ENCODE data around the gene ROS1.

ROS1 gene

GRCh38 chr6:117440706-117441525 lies 15.2 kb upstream of the ROS1 start:
- H3K27ac ChIP-seq (ENCODE audit: low read length): no peak overlapping the region
- no peak overlapping the region for H3K9ac ChIP-seq (ENCODE audit: low read length)
- H3K27me3 ChIP-seq (ENCODE audit: low read depth, low read length): no peaks in the 10 kb centered on the region
- H3K79me2 ChIP-seq (ENCODE audit: low read length): no peaks in the 10 kb centered on the region
- TF ChIP-seq EZH2phosphoT487 (IDR thresholded peaks at IDR 0.05; ENCODE audit: low read depth): no peak
- TF ChIP-seq, protein P1, sequence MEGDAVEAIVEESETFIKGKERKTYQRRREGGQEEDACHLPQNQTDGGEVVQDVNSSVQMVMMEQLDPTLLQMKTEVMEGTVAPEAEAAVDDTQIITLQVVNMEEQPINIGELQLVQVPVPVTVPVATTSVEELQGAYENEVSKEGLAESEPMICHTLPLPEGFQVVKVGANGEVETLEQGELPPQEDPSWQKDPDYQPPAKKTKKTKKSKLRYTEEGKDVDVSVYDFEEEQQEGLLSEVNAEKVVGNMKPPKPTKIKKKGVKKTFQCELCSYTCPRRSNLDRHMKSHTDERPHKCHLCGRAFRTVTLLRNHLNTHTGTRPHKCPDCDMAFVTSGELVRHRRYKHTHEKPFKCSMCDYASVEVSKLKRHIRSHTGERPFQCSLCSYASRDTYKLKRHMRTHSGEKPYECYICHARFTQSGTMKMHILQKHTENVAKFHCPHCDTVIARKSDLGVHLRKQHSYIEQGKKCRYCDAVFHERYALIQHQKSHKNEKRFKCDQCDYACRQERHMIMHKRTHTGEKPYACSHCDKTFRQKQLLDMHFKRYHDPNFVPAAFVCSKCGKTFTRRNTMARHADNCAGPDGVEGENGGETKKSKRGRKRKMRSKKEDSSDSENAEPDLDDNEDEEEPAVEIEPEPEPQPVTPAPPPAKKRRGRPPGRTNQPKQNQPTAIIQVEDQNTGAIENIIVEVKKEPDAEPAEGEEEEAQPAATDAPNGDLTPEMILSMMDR (IDR thresholded peaks at IDR 0.05; ENCODE audit: low read depth, low read length): no peak
- H3K36me3 ChIP-seq (replicated peaks; ENCODE audit: low read depth, low read length): no peaks in the 10 kb centered on the region
- 0 out of 2 replicates have a peak, but pooled peaks cover 2% of the 10 kb centered on the region for H3K4me1 ChIP-seq (ENCODE audit: low read length)
- H2AFZ ChIP-seq (ENCODE audit: low read depth, low read length): no peak overlapping the region
- H4K20me1 ChIP-seq (ENCODE audit: insufficient read depth, low read length): no peaks in the 10 kb centered on the region
- H3K4me2 ChIP-seq (ENCODE audit: low read length): no peak overlapping the region
- H3K9me3 ChIP-seq (ENCODE audit: insufficient read depth, low read length): no peaks in the 10 kb centered on the region
- H3K4me3 ChIP-seq (ENCODE audit: low read length): no peak overlapping the region

DNA sequence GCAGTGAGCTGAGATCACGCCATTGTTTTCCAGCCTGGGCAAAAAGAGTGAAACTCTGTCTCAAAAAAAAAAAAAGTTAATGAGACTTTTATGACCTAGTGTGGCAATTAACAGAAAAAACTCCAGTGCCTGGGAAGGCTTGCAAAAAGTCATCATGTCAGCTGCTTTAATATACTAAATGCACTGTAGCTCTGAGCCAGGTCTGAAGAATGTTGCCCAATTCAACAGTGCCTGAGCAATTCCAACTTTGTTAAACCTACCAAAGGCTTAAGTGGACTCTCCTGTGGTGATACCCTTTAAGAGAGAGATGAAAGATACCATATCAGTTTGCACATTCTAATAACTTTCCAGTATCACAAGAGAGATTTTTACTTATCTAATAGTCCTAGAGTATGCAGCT lies 6.5 kb upstream of the ROS1 start:
- Histone ChIP-seq H3K4me3 (ENCODE audit: low read length) (no peak overlapping the region), H3K79me2 (ENCODE audit: low read length) (no peaks in the 10 kb centered on the region), H2AFZ (ENCODE audit: low read depth, low read length) (no peak overlapping the region), H3K4me1 (ENCODE audit: low read length) (no peaks in the 10 kb centered on the region), H3K36me3 (replicated peaks; ENCODE audit: low read depth, low read length) (no peaks in the 10 kb centered on the region), H3K9me3 (ENCODE audit: insufficient read depth, low read length) (no peaks in the 10 kb centered on the region), H4K20me1 (ENCODE audit: insufficient read depth, low read length) (no peaks in the 10 kb centered on the region), H3K27ac (ENCODE audit: low read length) (no peak overlapping the region), H3K27me3 (ENCODE audit: low read depth, low read length) (no peaks in the 10 kb centered on the region), H3K4me2 (ENCODE audit: low read length) (no peak overlapping the region), H3K9ac (ENCODE audit: low read length) (no peak overlapping the region)
- TF ChIP-seq EZH2phosphoT487 (IDR thresholded peaks at IDR 0.05; ENCODE audit: low read depth): no peak
- TF ChIP-seq, protein P1 (IDR thresholded peaks at IDR 0.05; ENCODE audit: low read depth, low read length): no peak

DNA sequence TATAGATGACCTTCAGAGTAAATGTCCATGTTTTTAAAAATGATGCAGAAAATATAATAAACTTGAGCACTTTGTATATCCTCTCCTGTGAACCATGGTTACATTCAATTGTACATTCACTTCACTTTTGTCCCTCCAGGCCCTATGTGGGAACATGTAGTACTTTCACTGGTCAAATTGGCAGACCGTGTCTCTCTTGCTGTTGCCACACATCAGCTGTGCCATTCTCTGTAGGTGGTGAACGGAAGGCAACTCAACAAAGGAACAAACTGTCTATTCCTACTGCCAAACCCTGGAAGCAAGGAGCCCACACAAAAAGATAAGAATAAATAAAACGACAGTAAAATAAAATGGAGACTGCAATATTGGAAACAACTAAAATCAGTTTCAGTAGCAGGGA lies 2.0 kb downstream of the ROS1 start:
- no peak overlapping the region for H3K9ac ChIP-seq (ENCODE audit: low read length)
- no peaks in the 10 kb centered on the region for H3K4me1 ChIP-seq (ENCODE audit: low read length)
- H3K27me3 ChIP-seq (ENCODE audit: low read depth, low read length): no peaks in the 10 kb centered on the region
- H3K79me2 ChIP-seq (ENCODE audit: low read length): no peaks in the 10 kb centered on the region
- TF ChIP-seq EZH2phosphoT487 (IDR thresholded peaks at IDR 0.05; ENCODE audit: low read depth): no peak
- TF ChIP-seq, protein P1 (IDR thresholded peaks at IDR 0.05; ENCODE audit: low read depth, low read length): no peak
- no peaks in the 10 kb centered on the region for H3K36me3 ChIP-seq (replicated peaks; ENCODE audit: low read depth, low read length)
- no peak overlapping the region for H3K4me3 ChIP-seq (ENCODE audit: low read length)
- H3K9me3 ChIP-seq (ENCODE audit: insufficient read depth, low read length): no peaks in the 10 kb centered on the region
- no peak overlapping the region for H3K27ac ChIP-seq (ENCODE audit: low read length)
- no peak overlapping the region for H2AFZ ChIP-seq (ENCODE audit: low read depth, low read length)
- H4K20me1 ChIP-seq (ENCODE audit: insufficient read depth, low read length): no peaks in the 10 kb centered on the region
- H3K4me2 ChIP-seq (ENCODE audit: low read length): no peak overlapping the region

DNA sequence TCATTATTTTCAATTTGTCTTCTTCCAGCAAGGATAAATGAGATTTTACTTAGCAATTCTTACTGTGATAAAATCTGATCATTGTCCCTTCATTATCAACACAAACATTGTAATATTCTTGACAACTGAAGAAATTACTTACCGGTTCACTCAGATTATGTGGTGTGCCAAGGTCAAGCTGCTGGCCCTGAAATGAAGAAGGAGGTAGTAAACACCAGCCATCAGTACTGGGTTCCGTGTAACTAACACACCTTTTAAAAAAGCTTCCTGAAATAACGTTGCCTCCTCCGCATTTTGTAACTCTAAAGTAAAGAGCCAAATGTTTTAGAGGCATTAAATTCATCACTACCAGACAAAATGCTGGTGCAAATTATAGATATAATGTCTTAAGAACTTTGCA lies 7.4 kb downstream of the ROS1 start:
- Histone ChIP-seq H4K20me1 (ENCODE audit: insufficient read depth, low read length) (no peaks in the 10 kb centered on the region), H3K27me3 (ENCODE audit: low read depth, low read length) (no peaks in the 10 kb centered on the region), H3K9ac (ENCODE audit: low read length) (no peak overlapping the region), H3K27ac (ENCODE audit: low read length) (no peak overlapping the region), H3K9me3 (ENCODE audit: insufficient read depth, low read length) (no peaks in the 10 kb centered on the region), H2AFZ (ENCODE audit: low read depth, low read length) (no peak overlapping the region), H3K36me3 (replicated peaks; ENCODE audit: low read depth, low read length) (no peaks in the 10 kb centered on the region), H3K79me2 (ENCODE audit: low read length) (no peaks in the 10 kb centered on the region), H3K4me3 (ENCODE audit: low read length) (no peak overlapping the region), H3K4me1 (ENCODE audit: low read length) (no peaks in the 10 kb centered on the region), H3K4me2 (ENCODE audit: low read length) (no peak overlapping the region)
- TF ChIP-seq, protein P1 (IDR thresholded peaks at IDR 0.05; ENCODE audit: low read depth, low read length): no peak
- no peak for TF ChIP-seq EZH2phosphoT487 (IDR thresholded peaks at IDR 0.05; ENCODE audit: low read depth)

All from OCI-LY3 (cell line).